ENCODE results near the gene RHCG. TPM values are rescaled to one million over a fixed set of nuclear protein-coding genes. Genes with fewer than 3 reads are reported as not detected.

The RHCG gene
- total and polyA plus RNA-seq, 7 donors, result 0.30 to 0.66 (median 0.43) TPM; not detected in 3

DNA sequence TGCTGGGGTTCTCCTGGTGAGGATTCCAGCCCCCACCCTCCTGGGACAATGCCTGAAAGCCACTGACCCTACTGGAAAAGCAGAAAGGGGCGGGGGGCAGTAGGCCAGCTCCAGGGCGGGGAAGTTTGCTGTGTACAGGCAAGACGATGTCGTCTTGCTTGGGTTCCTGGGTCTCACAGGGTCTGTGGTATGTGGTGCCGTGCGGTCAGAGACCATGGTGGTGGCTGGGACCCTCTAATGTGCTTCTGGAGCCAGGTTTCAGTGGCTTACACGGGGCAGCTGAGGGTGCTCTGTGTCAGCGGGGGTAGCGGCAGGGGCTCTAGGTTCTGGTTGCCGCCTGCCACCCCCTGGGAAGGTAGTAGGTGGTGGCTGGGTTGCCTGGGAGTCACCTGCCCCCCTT is 54.2 kb downstream of the RHCG start:
- Histone ChIP-seq H3K36me3 (ENCODE audit: insufficient read depth in 1 of 2, low read depth in 1 of 2) (no peaks in the 10 kb centered on the region), H3K9me3 (no peaks in the 10 kb centered on the region), H3K4me1 (no peaks in the 10 kb centered on the region), H3K27ac (no peak overlapping the region), H3K4me3 (no peak overlapping the region), H3K27me3 (ENCODE audit: insufficient read depth in 3 of 3, low read length in 2 of 3) (peaks cover 0 to 54% (median 0%) of the 10 kb centered on the region in 3 donors)
- ATAC-seq (no peak), DNase-seq (no peak)
- TF ChIP-seq, protein P1, sequence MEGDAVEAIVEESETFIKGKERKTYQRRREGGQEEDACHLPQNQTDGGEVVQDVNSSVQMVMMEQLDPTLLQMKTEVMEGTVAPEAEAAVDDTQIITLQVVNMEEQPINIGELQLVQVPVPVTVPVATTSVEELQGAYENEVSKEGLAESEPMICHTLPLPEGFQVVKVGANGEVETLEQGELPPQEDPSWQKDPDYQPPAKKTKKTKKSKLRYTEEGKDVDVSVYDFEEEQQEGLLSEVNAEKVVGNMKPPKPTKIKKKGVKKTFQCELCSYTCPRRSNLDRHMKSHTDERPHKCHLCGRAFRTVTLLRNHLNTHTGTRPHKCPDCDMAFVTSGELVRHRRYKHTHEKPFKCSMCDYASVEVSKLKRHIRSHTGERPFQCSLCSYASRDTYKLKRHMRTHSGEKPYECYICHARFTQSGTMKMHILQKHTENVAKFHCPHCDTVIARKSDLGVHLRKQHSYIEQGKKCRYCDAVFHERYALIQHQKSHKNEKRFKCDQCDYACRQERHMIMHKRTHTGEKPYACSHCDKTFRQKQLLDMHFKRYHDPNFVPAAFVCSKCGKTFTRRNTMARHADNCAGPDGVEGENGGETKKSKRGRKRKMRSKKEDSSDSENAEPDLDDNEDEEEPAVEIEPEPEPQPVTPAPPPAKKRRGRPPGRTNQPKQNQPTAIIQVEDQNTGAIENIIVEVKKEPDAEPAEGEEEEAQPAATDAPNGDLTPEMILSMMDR (IDR thresholded peaks at IDR 0.05), result no peak
- intact Hi-C loops (cut with DNase I), result no loop called here
- WGBS, 3 donors, result 85 to 96% (median 88%) methylated on average over 10 of the region's 10 CpGs

DNA sequence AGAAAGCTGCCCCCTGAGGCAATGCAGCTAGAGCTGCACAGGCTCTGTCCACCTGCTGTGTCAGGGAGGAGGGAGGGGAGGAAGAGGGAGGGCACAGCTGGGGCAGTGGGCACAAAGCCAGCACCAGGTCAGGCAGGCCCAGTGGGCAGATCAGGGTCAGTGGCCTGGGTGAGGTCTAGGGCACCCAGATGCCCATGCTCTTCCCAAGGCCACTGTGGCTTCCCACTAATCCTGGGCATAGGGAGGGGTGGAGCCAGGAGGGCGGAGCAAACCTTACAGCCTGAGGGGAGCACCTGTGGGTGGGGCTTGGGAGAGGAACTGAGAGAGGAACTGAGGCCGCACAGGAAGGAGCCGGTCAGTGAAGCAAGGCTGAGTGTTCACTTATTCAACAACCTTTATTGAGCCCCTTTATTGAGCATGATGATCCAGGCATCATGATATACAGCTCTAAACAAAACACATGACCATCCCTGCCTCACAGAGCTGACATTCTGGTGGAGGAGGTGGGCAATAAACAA is 55.0 kb downstream of the RHCG start:
- 46 to 55% (median 47%) methylated on average over 3 of the region's 3 CpGs for WGBS, 3 donors
- intact Hi-C loops (cut with DNase I), result no loop called here
- H3K27ac ChIP-seq, result no peak overlapping the region
- H3K9me3 ChIP-seq, result no peaks in the 10 kb centered on the region
- H3K4me1 ChIP-seq, result no peaks in the 10 kb centered on the region
- H3K27me3 ChIP-seq (ENCODE audit: insufficient read depth in 3 of 3, low read length in 2 of 3), result peaks cover 0 to 56% (median 0%) of the 10 kb centered on the region in 3 donors
- no peak for DNase-seq
- ATAC-seq, result no peak
- TF ChIP-seq, protein P1 (IDR thresholded peaks at IDR 0.05), result no peak
- H3K36me3 ChIP-seq (ENCODE audit: insufficient read depth in 1 of 2, low read depth in 1 of 2), result no peaks in the 10 kb centered on the region
- H3K4me3 ChIP-seq, result no peak overlapping the region

DNA sequence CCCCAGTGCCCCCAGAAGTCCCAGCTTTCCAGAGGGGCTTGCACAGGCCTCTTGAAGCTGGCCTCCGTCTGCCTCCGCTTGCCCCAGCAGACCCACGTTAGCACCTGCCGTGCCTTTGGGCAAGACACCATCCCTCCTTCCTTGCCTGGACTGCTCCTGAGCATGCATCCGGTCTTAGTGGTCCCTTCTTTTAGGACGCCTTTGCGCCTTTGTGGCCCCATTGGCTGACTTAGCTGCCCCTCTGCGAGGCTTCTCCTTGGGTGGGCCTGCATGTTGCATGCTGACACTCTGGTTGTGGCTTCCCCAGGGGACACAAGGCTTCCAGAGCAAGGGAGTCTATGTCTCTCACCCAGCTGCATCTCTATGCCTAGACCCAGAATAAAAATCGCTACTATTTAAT is 56.6 kb downstream of the RHCG start:
- intact Hi-C loops (cut with DNase I), result loop anchor here in 1 of 2 donors (10.0 kb wide), 1 partner anchor 235 kb away; no protein-coding TSS in a partner anchor
- no peak overlapping the region for H3K27ac ChIP-seq
- ATAC-seq, result no peak
- TF ChIP-seq, protein P1 (IDR thresholded peaks at IDR 0.05), result no peak
- no peak for DNase-seq
- H3K4me1 ChIP-seq, result no peaks in the 10 kb centered on the region
- WGBS, 3 donors, result 76 to 82% (median 79%) methylated on average over 9 of the region's 9 CpGs
- peaks cover 0 to 65% (median 1%) of the 10 kb centered on the region in 3 donors for H3K27me3 ChIP-seq (ENCODE audit: insufficient read depth in 3 of 3, low read length in 2 of 3)
- no peak overlapping the region for H3K4me3 ChIP-seq
- no peaks in the 10 kb centered on the region for H3K9me3 ChIP-seq
- H3K36me3 ChIP-seq (ENCODE audit: insufficient read depth in 1 of 2, low read depth in 1 of 2), result no peaks in the 10 kb centered on the region

DNA sequence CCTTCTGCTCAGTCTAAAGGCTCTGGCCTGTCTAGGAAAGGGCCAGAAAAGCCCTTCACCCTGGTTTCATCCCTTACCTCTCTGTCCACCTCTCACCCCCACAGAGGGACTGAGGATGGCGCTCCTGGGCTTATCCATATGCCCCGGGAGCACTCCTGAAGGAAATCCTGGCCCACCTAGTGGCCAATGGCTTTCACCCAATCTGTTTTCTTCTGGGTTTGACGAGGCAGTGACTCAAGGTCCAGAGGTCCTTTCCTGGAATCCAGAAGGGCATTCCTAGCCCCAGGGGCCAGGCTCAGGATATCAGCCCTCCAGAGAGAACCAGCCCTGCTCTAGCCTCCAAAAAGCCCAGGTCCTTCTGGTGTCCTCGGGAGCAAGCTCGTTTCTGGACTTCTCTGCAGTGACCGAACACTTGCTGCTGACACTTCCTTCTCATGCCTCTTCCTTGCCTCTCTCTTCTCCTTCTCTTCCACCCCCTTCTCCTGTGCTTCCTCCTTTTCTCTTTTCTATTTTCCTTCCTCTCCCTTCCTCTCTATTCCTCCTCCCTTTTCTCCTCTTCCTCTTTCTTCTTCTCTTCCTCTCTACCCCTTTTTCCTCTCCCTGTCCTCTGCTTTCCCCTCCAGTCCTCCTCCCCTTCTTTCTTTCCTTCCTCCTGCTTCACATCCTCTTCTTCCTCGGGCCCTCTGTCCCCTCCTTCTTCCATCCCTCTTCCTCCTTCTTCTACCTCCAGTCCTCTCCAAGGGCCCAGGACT is 59.6 kb downstream of the RHCG start:
- H3K4me1 ChIP-seq, result no peaks in the 10 kb centered on the region

More for the DNA sequence above, 59.6 kb downstream of the RHCG start:
- Histone ChIP-seq H3K9me3 (no peaks in the 10 kb centered on the region), H3K4me3 (no peak overlapping the region), H3K27me3 (ENCODE audit: insufficient read depth in 3 of 3, low read length in 2 of 3) (peaks cover 0 to 53% (median 4%) of the 10 kb centered on the region in 3 donors), H3K36me3 (ENCODE audit: insufficient read depth in 1 of 2, low read depth in 1 of 2) (no peaks in the 10 kb centered on the region), H3K27ac (no peak overlapping the region)
- 45 to 47% (median 46%) methylated on average over 7 of the region's 7 CpGs for WGBS, 3 donors
- intact Hi-C loops (cut with DNase I), result loop anchor here in 1 of 2 donors (10.0 kb wide), 1 partner anchor 232 kb away; no protein-coding TSS in a partner anchor
- ATAC-seq (no peak), DNase-seq (no peak)
- TF ChIP-seq, protein P1 (IDR thresholded peaks at IDR 0.05), result no peak

Data from psoas muscle (tissue), 8 donors.